Fibroblast of villous mesenchyme (primary cell): ENCODE data around the gene CACNA1C. TPM values are rescaled to one million over a fixed set of nuclear protein-coding genes. Genes with fewer than 3 reads are reported as not detected.
A peak's percentile ranks its signal among the peaks of the same experiment; 100 is the strongest.

Source experiments
- DNase-seq: peaks from one replicate; pipeline ENCODE4 v3.0.0-alpha.2; 2010; ENCODE audit warnings: low read depth
- H3K4me3 ChIP-seq: 2 replicates; pipeline ENCODE4 v1.5.1; 2011; ENCODE audit warnings: low read depth, mild to moderate bottlenecking, low read length
- total RNA-seq: library from RNA; depleted of rRNA; stranded (reverse); fragments of >200 nt; gene quantifications from 2 replicates; pipeline ENCODE4 v1.2.3, GENCODE V29; 2012
- TF ChIP-seq, protein P1 (sequence below): IDR thresholded peaks from 2 replicates; pipeline ENCODE4 v1.5.1; 2012; ENCODE audit warnings: low read depth, mild to moderate bottlenecking, low read length; ENCODE audit not compliant: insufficient read depth

Gene CACNA1C
- total RNA-seq, 1 donor = 11.7 TPM

- TF ChIP-seq, protein P1, sequence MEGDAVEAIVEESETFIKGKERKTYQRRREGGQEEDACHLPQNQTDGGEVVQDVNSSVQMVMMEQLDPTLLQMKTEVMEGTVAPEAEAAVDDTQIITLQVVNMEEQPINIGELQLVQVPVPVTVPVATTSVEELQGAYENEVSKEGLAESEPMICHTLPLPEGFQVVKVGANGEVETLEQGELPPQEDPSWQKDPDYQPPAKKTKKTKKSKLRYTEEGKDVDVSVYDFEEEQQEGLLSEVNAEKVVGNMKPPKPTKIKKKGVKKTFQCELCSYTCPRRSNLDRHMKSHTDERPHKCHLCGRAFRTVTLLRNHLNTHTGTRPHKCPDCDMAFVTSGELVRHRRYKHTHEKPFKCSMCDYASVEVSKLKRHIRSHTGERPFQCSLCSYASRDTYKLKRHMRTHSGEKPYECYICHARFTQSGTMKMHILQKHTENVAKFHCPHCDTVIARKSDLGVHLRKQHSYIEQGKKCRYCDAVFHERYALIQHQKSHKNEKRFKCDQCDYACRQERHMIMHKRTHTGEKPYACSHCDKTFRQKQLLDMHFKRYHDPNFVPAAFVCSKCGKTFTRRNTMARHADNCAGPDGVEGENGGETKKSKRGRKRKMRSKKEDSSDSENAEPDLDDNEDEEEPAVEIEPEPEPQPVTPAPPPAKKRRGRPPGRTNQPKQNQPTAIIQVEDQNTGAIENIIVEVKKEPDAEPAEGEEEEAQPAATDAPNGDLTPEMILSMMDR = no peak
Measured at GRCh38 chr12:2154521-2154920, 101.7 kb downstream of the CACNA1C start.

DNA sequence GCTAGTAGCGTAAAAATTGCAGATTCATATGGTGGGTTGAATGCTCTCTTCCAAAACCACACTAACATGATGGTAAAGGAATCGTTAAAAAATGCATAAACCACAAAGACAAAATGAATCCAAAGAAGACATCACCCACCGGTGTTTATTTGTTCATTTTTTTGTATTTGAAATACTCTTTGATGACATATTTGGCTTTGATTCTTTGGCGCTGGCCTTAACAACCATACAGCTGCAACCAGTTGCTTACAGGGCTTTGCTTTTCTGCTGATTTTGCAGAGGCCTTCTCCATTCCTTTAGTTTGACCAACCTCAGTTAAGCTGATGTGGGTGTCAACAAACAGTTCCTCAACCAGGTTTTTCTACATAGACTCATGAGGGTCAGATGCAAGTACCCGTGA, 103.5 kb downstream of the CACNA1C start:
- TF ChIP-seq, protein P1 = no peak
- H3K4me3 ChIP-seq = no peak overlapping the region
- no peak for DNase-seq

More at GRCh38 chr12:2154521-2154920, 101.7 kb downstream of the CACNA1C start:
- no peak overlapping the region for H3K4me3 ChIP-seq
- no peak for DNase-seq

DNA sequence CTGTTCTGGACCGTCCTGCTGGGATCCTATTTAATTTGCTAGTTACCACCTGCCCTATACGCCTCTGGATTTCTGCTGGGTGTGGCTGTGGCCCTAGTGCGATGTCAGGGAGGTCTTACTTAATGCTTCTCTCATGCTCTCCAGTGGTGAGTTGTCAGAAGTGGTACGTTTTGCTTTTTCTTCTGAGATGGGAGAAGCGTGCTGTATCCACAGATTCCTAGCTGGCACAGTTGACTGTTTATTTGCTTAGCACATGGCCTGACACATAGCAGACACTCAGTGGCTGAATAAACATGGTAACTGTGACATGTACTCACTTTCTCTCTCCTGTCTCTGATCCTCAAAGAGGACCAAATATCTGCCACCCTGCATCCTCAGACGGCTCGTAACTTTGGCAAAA, 107.3 kb downstream of the CACNA1C start:
- TF ChIP-seq, protein P1 = no peak
- no peak for DNase-seq
- no peak overlapping the region for H3K4me3 ChIP-seq

DNA sequence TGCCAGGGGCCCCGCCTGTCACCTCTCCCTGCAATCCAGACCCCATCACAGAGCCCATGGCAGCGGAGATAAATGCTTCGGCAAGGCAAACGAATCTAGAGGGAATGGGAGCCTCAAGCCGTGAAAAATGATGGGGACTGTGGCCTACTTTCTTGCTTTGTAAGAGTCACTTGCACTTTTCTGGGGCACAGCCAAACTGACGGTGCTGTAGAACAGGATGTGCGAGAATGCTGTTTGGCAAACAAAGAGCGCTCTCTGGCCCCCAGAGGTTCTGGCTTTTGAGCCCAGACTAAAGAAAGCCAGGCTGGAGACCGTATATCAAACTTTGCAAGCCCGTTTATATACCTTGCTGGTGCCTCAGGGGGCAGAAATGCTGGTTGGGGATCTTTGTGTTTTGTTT, 108.7 kb downstream of the CACNA1C start:
- peak; percentile 63 for DNase-seq
- H3K4me3 ChIP-seq = no peak overlapping the region

GRCh38 chr12:2163177-2163941, 110.6 kb downstream of the CACNA1C start:
- TF ChIP-seq, protein P1 = no peak
- DNase-seq = peak; percentile 83
- H3K4me3 ChIP-seq = no peak overlapping the region

More for the DNA sequence above, 108.7 kb downstream of the CACNA1C start:
- TF ChIP-seq, protein P1 = no peak

- TF ChIP-seq, protein P1 = no peak
- peak; percentile 70 for DNase-seq
- H3K4me3 ChIP-seq = no peak overlapping the region
Measured at GRCh38 chr12:2165021-2165420, 112.2 kb downstream of the CACNA1C start.
